ENCODE data around the gene VAT1. TPM values are rescaled to one million over a fixed set of nuclear protein-coding genes. Genes with fewer than 3 reads are reported as not detected.
"Not testable (repeated sequence)": the region's sequence is repeated elsewhere in the genome, so short reads cannot be mapped to it uniquely, and the experiment has no call there.

Gene VAT1
- total RNA-seq, 1 donor: 207 TPM

GRCh38 chr17:43006639-43007551 lies 15.3 kb downstream of the VAT1 start, which contains the start of gene IFI35:
IFI35 (plus strand) TSS chr17:43006784; CDS start chr17:43006948, 164 bp downstream.
- TF ChIP-seq, protein P1, sequence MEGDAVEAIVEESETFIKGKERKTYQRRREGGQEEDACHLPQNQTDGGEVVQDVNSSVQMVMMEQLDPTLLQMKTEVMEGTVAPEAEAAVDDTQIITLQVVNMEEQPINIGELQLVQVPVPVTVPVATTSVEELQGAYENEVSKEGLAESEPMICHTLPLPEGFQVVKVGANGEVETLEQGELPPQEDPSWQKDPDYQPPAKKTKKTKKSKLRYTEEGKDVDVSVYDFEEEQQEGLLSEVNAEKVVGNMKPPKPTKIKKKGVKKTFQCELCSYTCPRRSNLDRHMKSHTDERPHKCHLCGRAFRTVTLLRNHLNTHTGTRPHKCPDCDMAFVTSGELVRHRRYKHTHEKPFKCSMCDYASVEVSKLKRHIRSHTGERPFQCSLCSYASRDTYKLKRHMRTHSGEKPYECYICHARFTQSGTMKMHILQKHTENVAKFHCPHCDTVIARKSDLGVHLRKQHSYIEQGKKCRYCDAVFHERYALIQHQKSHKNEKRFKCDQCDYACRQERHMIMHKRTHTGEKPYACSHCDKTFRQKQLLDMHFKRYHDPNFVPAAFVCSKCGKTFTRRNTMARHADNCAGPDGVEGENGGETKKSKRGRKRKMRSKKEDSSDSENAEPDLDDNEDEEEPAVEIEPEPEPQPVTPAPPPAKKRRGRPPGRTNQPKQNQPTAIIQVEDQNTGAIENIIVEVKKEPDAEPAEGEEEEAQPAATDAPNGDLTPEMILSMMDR (IDR thresholded peaks at IDR 0.05; ENCODE audit: insufficient read depth, low read depth, low read length): peak; percentile 33
- H3K4me3 ChIP-seq (ENCODE audit: low read depth, low read length): peak within 1 kb of the TSS; percentile 82
- peak; percentile 92 for DNase-seq (ENCODE audit: low read depth)

- TF ChIP-seq, protein P1 (IDR thresholded peaks at IDR 0.05; ENCODE audit: insufficient read depth, low read depth, low read length): no peak
- DNase-seq (ENCODE audit: low read depth): no peak
Measured at GRCh38 chr17:43003542-43004172, 18.5 kb downstream of the VAT1 start.

DNA sequence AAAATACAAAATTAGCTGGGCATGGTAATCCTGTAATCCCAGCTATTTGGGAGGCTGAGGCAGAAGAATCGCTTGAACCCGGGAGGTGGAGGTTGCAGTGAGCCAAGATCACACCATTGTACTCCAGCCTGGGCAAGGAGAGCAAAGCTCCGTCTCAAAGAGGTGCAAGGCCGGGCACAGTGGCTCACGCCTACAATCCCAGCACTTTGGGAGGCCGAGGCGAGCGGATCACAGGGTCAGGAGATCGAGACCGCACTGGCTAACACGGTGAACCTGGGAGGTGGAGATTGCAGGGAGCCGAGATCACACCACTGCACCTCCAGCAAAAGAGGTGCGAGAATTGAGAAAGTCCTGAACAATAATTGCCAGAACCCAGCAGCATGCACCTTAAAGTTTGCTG lies 21.3 kb downstream of the VAT1 start:
- not testable (repeated sequence) for H3K4me3 ChIP-seq (ENCODE audit: low read depth, low read length); DNase-seq (ENCODE audit: low read depth)

More at GRCh38 chr17:43003542-43004172, 18.5 kb downstream of the VAT1 start:
- H3K4me3 ChIP-seq (ENCODE audit: low read depth, low read length): no peak overlapping the region

GRCh38 chr17:42999003-42999525 lies 23.1 kb downstream of the VAT1 start:
- TF ChIP-seq, protein P1 (IDR thresholded peaks at IDR 0.05; ENCODE audit: insufficient read depth, low read depth, low read length): no peak
- H3K4me3 ChIP-seq (ENCODE audit: low read depth, low read length): peak overlapping the region; percentile 95
- no peak for DNase-seq (ENCODE audit: low read depth)

GRCh38 chr17:42997984-42998938 lies 23.9 kb downstream of the VAT1 start, which contains the start of gene RPL27:
RPL27 (plus strand) TSS chr17:42998419; CDS start chr17:42998751, 332 bp downstream.
- peak; percentile 100 for DNase-seq (ENCODE audit: low read depth)
- peak within 1 kb of the TSS; percentile 95 for H3K4me3 ChIP-seq (ENCODE audit: low read depth, low read length)
- TF ChIP-seq, protein P1 (IDR thresholded peaks at IDR 0.05; ENCODE audit: insufficient read depth, low read depth, low read length): peak; percentile 86

DNA sequence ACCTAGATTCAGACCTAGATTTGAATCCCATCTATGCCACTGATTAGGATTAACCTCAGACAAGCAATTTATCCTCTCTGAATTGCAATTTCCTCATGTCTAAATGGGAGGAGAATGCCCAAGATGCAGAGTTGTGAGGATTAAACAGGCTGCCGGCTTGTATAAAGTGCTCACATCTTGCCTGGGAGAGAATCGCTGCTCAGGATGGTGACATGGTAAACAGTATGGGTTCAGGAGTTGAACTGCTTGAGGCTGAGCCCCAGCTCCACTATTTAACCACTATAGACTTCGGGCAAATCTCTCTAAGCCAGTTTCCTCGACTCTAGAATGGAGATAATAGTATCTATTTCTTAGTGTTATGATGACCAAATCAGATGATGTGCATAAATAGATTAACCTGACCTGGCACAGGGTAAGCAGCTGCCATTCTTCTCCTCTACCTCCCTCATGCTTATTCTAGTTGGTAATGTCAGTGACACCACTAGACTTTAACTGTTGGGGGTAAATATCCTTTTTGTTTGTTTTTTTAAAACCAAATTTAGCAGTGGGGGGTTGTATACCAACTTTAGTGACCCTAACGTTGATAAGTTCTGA lies 24.7 kb downstream of the VAT1 start:
- no peak for DNase-seq (ENCODE audit: low read depth)
- TF ChIP-seq, protein P1 (IDR thresholded peaks at IDR 0.05; ENCODE audit: insufficient read depth, low read depth, low read length): no peak

GRCh38 chr17:42993913-42994312 lies 28.3 kb downstream of the VAT1 start:
- DNase-seq (ENCODE audit: low read depth); H3K4me3 ChIP-seq (ENCODE audit: low read depth, low read length): not testable (repeated sequence)

More for the DNA sequence above, 24.7 kb downstream of the VAT1 start:
- H3K4me3 ChIP-seq (ENCODE audit: low read depth, low read length): peak overlapping the region; percentile 47

Measured in fibroblast of villous mesenchyme (primary cell).